Measurements from ENCODE around the gene E2F2. TPM values are rescaled to one million over a fixed set of nuclear protein-coding genes. Genes with fewer than 3 reads are reported as not detected.

Gene E2F2
- total and polyA plus RNA-seq, 9 donors, result 3.5 to 6.2 (median 5.0) TPM

DNA sequence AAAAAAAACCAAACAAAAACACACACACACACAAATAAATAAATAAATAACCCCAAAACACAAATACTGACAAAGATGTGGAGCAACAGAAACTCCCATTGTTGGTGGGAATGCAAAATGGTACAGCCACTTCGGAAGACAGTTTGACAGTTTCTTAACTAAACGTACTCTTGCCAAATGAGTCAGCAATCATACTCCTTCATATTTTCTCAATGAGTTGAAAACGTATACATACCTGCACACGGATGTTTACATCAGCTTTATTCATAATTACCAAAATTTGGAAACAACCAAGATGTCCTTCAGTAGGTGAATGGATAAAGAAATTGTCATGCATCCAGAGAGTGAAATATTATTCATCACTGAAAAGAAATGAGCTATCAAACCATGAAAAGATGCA lies 70.5 kb downstream of the E2F2 start:
- Histone ChIP-seq H3K4me1 (ENCODE audit: control insufficient read depth, insufficient read depth, low read length) (peaks cover 23% of the 10 kb centered on the region), H3K4me3 (ENCODE audit: low read length) (no peak overlapping the region), H3K9me3 (replicated peaks; ENCODE audit: control insufficient read depth, low read depth, low read length) (no peaks in the 10 kb centered on the region), H3K27me3 (ENCODE audit: control insufficient read depth, insufficient read depth, low read length) (no peaks in the 10 kb centered on the region), H3K36me3 (ENCODE audit: control insufficient read depth, insufficient read depth, low read length) (peaks cover 20% of the 10 kb centered on the region), H3K27ac (ENCODE audit: low read length) (no peak overlapping the region)
- 80% methylated on average over 2 of the region's 4 CpGs for WGBS (ENCODE audit: insufficient coverage)
- DNase-seq, result no peak

DNA sequence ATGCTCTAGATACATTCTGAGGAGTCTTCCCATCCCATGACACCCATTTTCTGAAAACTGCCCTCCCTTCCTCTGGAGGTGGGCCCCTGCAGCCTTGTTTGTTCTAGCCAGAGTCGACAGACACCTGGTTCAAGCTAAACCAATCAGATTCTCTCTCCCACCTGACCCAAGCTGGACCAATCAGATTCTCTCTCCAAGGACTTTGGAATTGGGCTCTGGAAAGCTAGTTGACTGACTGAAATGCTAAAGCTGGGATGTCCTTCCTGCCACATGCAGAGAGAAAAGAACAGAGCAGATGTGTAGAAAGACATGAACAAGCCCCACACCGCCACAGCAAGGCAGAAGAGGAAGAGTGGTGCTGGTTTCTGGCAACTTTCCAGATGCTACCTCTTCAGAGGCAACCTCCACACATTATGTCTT lies 71.7 kb downstream of the E2F2 start:
- DNase-seq, result no peak
- no CpG with 5 or more reads among the region's 2 CpGs for WGBS (ENCODE audit: insufficient coverage)
- H3K36me3 ChIP-seq (ENCODE audit: control insufficient read depth, insufficient read depth, low read length), result peaks cover 30% of the 10 kb centered on the region
- no peaks in the 10 kb centered on the region for H3K27me3 ChIP-seq (ENCODE audit: control insufficient read depth, insufficient read depth, low read length)
- no peaks in the 10 kb centered on the region for H3K9me3 ChIP-seq (replicated peaks; ENCODE audit: control insufficient read depth, low read depth, low read length)
- no peak overlapping the region for H3K27ac ChIP-seq (ENCODE audit: low read length)
- peaks cover 23% of the 10 kb centered on the region for H3K4me1 ChIP-seq (ENCODE audit: control insufficient read depth, insufficient read depth, low read length)
- H3K4me3 ChIP-seq (ENCODE audit: low read length), result no peak overlapping the region

Other genes starting within 250 kb of the E2F2 start
- gene HNRNPR, start 186.9 kb downstream of the E2F2 start, total RNA-seq, result 99.8 TPM
- gene HNRNPR, start 186.9 kb downstream of the E2F2 start, polyA plus RNA-seq (ENCODE audit: insufficient read depth in 1 of 8, insufficient read length in 8 of 8, low replicate concordance in 1 of 8), result 100 to 1,000 TPM; 134 to 176 (median 147) TPM
- gene ZNF436, start 161.4 kb downstream of the E2F2 start, total RNA-seq, result 50.8 TPM
- 10 to 100 TPM; 30.0 to 42.9 (median 38.4) TPM for gene ZNF436, start 161.4 kb downstream of the E2F2 start, polyA plus RNA-seq (ENCODE audit: insufficient read depth in 1 of 8, insufficient read length in 8 of 8, low replicate concordance in 1 of 8)
- gene TCEA3, start 106.5 kb downstream of the E2F2 start, total RNA-seq, result 245 TPM
- 100 to 1,000 TPM; 203 to 357 (median 300) TPM for gene TCEA3, start 106.5 kb downstream of the E2F2 start, polyA plus RNA-seq (ENCODE audit: insufficient read depth in 1 of 8, insufficient read length in 8 of 8, low replicate concordance in 1 of 8)
- 59.6 TPM for gene ASAP3, start 47.1 kb downstream of the E2F2 start, total RNA-seq
- gene ASAP3, start 47.1 kb downstream of the E2F2 start, polyA plus RNA-seq (ENCODE audit: insufficient read depth in 1 of 8, insufficient read length in 8 of 8, low replicate concordance in 1 of 8), result 10 to 100 TPM; 47.6 to 66.3 (median 53.8) TPM
- 129 TPM for gene ID3, start 28.3 kb upstream of the E2F2 start, total RNA-seq
- gene ID3, start 28.3 kb upstream of the E2F2 start, polyA plus RNA-seq (ENCODE audit: insufficient read depth in 1 of 8, insufficient read length in 8 of 8, low replicate concordance in 1 of 8), result 10 to 100 TPM; 46.9 to 98.2 (median 77.3) TPM
- 3,143 TPM for gene RPL11, start 160.6 kb upstream of the E2F2 start, total RNA-seq
- gene RPL11, start 160.6 kb upstream of the E2F2 start, polyA plus RNA-seq (ENCODE audit: insufficient read depth in 1 of 8, insufficient read length in 8 of 8, low replicate concordance in 1 of 8), result 1,000 to 10,000 TPM; 2,763 to 3,658 (median 3,083) TPM
- 25.6 TPM for gene ELOA, start 212.2 kb upstream of the E2F2 start, total RNA-seq
- 10 to 100 TPM; 21.5 to 32.0 (median 27.5) TPM for gene ELOA, start 212.2 kb upstream of the E2F2 start, polyA plus RNA-seq (ENCODE audit: insufficient read depth in 1 of 8, insufficient read length in 8 of 8, low replicate concordance in 1 of 8)
- 42.6 TPM for gene PITHD1, start 247.2 kb upstream of the E2F2 start, total RNA-seq
- gene PITHD1, start 247.2 kb upstream of the E2F2 start, polyA plus RNA-seq (ENCODE audit: insufficient read depth in 1 of 8, insufficient read length in 8 of 8, low replicate concordance in 1 of 8), result 10 to 100 TPM; 33.4 to 44.5 (median 37.8) TPM

Data from muscle of leg (tissue), 11 donors.